Spleen (tissue), 7 donors: ENCODE results near the gene SLFN11.

Experiments
- CTCF ChIP-seq, 11 experiments: fragments of 200-600 bp in 7 of 11; fragments of 450-650 bp in 4 of 11; sonication (generic) in 4 of 11; IDR thresholded peaks in 8 of 11; conservative IDR thresholded peaks in 3 of 11; 1 replicate in 7 of 11; 2 replicates in 4 of 11; pipeline versions ENCODE4 v1.4.0 to v1.8.0; 2016 to 2021; ENCODE audit warnings: antibody characterized with exemption in 11 of 11, inconsistent platforms in 4 of 11, mild to moderate bottlenecking in 1 of 11
- POLR2A ChIP-seq, 3 donors: fragments of 450-650 bp; IDR thresholded peaks; one replicate each; pipeline ENCODE4 v1.5.1; 2017; ENCODE audit warnings: antibody characterized with exemption in 3 of 3, mild to moderate bottlenecking in 1 of 3
- POLR2AphosphoS5 ChIP-seq, 3 donors: sonication (generic); formaldehyde crosslinking; IDR thresholded peaks; one replicate each; pipeline ENCODE4 v1.5.1; 2017; ENCODE audit warnings: antibody characterized with exemption in 3 of 3
- donor health status: DM: no; HTN: no; CAD: no; lungs with moderate emphysema.
- donor health status: DM: no; HTN: no; CAD: no.
- donor health status: DM: no; HTN: no; CAD: no.

GRCh38 chr17:35407531-35407930, 34.1 kb upstream of the SLFN11 start:
- TF ChIP-seq CTCF (IDR thresholded peaks at IDR 0.05 in 8 of 11, conservative IDR thresholded peaks at IDR 0.05 in 3 of 11) (no peak), POLR2AphosphoS5 (IDR thresholded peaks at IDR 0.05) (peak in 1 of 3 donors; percentile 40), POLR2A (IDR thresholded peaks at IDR 0.05) (no peak)
